22Rv1 (cell line): Measurements from ENCODE around the gene LCN9.

Experiments used
- H3K27ac ChIP-seq: fragments of 450-650 bp; 2 replicates; pipeline ENCODE4 v1.5.1; 2017
- ZFX ChIP-seq: fragments of 450-650 bp; IDR thresholded peaks from 2 replicates; pipeline ENCODE4 v1.6.1; 2017; ENCODE audit warnings: antibody characterized with exemption, borderline replicate concordance
- TF ChIP-seq, protein P1 (sequence below): fragments of 450-650 bp; IDR thresholded peaks from 2 replicates; pipeline ENCODE4 v1.5.1; 2017; ENCODE audit warnings: mild to moderate bottlenecking

The LCN9 gene

DNA sequence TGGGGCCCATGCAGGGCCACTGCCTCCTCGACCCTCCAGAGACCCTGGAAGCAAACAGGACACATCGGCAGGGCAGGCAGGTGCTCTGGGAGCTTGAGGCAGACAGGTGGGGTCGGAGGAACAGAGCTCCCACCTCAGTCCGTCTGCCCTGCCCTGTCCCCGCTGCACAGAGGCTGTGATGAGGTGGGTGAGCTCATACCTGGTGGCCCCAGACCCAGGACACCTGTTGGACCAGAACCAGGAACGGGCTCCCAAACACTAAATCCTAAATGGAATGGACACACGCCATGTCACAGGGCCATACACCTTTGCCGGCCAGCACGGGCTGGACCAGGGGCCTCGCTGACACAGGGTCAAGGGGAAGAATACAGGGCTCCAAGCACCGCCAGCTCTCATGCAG lies 30.7 kb downstream of the LCN9 start:
- no peak overlapping the region for H3K27ac ChIP-seq
- TF ChIP-seq ZFX: no peak
- TF ChIP-seq, protein P1, sequence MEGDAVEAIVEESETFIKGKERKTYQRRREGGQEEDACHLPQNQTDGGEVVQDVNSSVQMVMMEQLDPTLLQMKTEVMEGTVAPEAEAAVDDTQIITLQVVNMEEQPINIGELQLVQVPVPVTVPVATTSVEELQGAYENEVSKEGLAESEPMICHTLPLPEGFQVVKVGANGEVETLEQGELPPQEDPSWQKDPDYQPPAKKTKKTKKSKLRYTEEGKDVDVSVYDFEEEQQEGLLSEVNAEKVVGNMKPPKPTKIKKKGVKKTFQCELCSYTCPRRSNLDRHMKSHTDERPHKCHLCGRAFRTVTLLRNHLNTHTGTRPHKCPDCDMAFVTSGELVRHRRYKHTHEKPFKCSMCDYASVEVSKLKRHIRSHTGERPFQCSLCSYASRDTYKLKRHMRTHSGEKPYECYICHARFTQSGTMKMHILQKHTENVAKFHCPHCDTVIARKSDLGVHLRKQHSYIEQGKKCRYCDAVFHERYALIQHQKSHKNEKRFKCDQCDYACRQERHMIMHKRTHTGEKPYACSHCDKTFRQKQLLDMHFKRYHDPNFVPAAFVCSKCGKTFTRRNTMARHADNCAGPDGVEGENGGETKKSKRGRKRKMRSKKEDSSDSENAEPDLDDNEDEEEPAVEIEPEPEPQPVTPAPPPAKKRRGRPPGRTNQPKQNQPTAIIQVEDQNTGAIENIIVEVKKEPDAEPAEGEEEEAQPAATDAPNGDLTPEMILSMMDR: no peak

DNA sequence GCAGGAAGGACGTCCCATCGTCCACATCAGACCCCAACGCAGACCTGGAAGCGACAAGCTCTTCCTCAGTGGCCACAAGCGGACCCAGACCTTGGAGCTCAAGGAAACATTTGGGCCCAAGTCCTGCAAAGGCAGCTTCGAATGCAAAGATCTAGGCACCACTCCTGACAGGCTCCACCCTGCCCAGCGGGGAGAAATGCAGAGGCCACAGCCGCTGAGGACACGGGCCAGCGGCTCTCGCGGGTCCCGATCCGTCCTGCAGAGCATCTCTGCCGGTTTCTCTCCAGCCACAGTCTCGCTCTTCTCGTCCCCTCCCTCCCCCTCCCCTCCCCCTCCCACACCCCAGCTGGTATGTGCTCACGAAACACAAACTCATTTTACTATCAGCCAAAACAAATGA lies 31.3 kb downstream of the LCN9 start:
- H3K27ac ChIP-seq: no peak overlapping the region
- TF ChIP-seq ZFX: no peak
- TF ChIP-seq, protein P1: no peak

DNA sequence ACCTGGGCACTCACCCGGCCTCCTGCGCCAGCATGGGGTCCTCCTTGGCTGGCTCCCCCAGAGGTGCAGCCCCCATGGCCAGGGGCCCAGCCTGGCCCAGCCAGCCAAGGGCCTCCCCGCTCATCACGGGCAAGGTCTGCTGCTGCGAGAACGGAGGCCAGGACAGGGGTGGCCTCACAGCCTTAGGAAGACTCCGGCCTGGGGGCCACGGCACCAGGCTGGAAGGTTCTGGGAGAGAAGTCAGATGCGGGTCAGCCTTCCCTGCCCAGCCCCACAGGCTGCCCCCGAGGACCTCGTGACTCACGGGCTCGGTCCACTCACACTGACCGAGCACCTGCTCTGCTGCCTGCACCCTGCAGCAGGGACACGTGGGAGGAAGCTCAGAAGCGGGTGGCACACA lies 31.9 kb downstream of the LCN9 start:
- TF ChIP-seq ZFX: no peak
- TF ChIP-seq, protein P1: no peak
- no peak overlapping the region for H3K27ac ChIP-seq

- no peak overlapping the region for H3K27ac ChIP-seq
- TF ChIP-seq, protein P1: no peak
- TF ChIP-seq ZFX: no peak
Measured at GRCh38 chr9:135695642-135696041, 32.5 kb downstream of the LCN9 start.

DNA sequence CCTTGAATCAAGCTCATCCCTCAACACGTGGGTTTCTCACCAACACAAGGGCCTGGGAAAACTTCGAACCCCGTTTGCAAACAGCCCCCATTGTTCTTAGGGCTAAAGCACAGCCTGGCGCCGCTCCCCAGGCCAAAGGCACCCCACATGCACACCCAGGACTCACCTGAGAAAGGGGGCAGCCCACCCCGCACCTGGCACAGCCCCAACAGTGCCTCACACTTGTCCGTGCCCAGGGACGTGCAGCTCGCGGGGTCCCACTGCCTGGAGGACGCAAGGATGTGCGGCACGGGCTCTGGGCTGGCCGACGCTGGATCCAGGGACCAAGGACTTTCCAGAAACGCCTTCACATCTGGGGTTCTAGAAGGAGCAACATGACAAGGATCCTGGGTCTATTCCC lies 33.3 kb downstream of the LCN9 start:
- TF ChIP-seq, protein P1: no peak
- no peak for TF ChIP-seq ZFX
- H3K27ac ChIP-seq: no peak overlapping the region

- TF ChIP-seq ZFX: no peak
- TF ChIP-seq, protein P1: no peak
Measured at GRCh38 chr9:135697226-135697625, 34.1 kb downstream of the LCN9 start.

GRCh38 chr9:135698236-135698635 lies 35.1 kb downstream of the LCN9 start:
- H3K27ac ChIP-seq: no peak overlapping the region
- TF ChIP-seq ZFX: no peak
- TF ChIP-seq, protein P1: no peak

More at GRCh38 chr9:135697226-135697625, 34.1 kb downstream of the LCN9 start:
- no peak overlapping the region for H3K27ac ChIP-seq
